NCI-H2196 treated with DMSO at 0.1 percent for 48 hours (cell line): ENCODE measurements around the gene SLITRK4.

Source experiments
- DNase-seq: peaks from one replicate; lab custom pipeline; 2025; ENCODE audit not compliant: unreplicated experiment; lab: John Stamatoyannopoulos, UW

Gene SLITRK4, protein sequence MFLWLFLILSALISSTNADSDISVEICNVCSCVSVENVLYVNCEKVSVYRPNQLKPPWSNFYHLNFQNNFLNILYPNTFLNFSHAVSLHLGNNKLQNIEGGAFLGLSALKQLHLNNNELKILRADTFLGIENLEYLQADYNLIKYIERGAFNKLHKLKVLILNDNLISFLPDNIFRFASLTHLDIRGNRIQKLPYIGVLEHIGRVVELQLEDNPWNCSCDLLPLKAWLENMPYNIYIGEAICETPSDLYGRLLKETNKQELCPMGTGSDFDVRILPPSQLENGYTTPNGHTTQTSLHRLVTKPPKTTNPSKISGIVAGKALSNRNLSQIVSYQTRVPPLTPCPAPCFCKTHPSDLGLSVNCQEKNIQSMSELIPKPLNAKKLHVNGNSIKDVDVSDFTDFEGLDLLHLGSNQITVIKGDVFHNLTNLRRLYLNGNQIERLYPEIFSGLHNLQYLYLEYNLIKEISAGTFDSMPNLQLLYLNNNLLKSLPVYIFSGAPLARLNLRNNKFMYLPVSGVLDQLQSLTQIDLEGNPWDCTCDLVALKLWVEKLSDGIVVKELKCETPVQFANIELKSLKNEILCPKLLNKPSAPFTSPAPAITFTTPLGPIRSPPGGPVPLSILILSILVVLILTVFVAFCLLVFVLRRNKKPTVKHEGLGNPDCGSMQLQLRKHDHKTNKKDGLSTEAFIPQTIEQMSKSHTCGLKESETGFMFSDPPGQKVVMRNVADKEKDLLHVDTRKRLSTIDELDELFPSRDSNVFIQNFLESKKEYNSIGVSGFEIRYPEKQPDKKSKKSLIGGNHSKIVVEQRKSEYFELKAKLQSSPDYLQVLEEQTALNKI

DNA sequence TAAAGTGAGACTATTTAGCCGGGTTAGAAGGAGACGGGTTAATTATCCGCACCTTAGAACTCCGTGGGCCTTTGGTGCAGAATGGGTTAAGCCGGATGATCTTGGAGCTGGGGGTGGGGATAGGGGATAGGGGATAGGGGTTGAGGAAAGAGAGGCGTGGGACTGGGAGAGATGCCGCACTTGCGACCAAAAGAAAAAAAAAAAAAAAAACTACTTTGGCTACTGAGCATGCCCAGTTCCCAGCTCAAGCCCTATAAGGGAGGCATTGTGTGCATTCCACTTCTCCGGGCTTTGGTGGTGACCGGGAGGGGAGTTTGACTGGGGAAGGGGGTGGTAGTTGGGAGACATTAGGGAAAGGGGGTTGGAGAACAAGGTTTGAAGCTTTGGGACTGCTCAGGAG lies at the start of gene SLITRK4:
Gene SLITRK4, minus strand, starts transcription at position 187 of the 400 bp plus-strand sequence. CDS start 4,993 bp downstream, outside the sequence.
- DNase-seq, result no peak

DNA sequence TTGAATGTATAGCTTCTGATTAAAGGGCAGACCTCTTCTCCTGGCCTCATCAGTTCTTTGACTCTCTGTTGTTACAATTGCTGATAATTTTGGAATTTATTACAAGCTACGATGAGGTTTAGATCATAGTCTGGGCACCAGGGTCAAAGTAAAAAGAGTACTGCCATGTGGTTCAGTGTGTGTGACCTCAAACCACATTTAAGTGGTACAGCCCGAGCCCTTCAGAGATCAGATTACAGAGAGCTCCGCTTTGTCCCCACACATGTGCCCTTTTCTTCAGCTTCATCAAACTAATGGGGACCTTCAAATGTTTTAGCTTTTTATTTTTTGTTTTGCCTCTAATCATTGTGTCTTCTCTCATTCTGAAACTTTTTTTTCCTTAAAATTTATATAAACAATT lies 47.6 kb upstream of the SLITRK4 start:
- no peak for DNase-seq

- DNase-seq, result no peak
Measured at GRCh38 chrX:143674926-143675325, 39.0 kb upstream of the SLITRK4 start.

GRCh38 chrX:143669395-143669794 lies 33.5 kb upstream of the SLITRK4 start:
- no peak for DNase-seq

DNA sequence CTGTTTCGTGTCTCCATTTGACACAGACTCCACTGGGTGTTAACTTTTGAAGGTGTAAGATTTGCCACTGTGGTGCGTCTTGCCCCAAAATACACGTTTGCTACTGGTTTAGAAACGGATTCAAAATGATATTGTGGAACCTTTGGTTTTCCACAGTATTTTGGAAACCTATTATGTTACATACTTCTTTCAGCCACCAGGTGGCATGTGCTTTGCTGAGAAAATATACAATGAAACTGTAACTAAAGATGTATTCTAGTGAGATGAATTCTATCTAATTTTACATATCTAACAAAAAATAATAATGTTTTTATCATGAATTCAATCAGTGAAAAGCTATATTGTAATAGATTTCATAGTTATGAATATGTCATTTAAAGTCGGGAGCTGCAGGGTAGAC lies 28.4 kb upstream of the SLITRK4 start:
- no peak for DNase-seq

- DNase-seq, result no peak
Measured at GRCh38 chrX:143663755-143664154, 27.9 kb upstream of the SLITRK4 start.

DNA sequence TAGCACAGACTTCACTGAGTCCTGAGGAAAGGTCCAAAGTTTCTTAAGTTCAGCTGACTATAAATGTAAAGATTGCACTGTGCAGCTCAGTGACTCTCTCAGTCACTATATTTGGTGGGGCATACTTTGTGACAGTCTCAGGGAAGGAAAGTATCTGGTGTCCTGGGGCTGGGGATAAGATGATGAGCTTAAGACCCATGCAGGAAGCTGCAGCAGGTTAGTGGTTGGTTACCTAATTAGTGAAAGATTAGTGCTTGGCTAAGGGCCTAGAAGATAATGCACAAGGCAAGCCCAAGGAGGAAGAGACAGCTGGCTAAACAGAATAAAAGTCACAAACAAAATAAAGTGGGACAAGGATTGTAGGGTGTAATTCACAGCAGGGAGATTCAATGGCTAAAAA lies 25.4 kb upstream of the SLITRK4 start:
- no peak for DNase-seq

GRCh38 chrX:143648705-143649104 lies 12.8 kb upstream of the SLITRK4 start:
- no peak for DNase-seq

DNA sequence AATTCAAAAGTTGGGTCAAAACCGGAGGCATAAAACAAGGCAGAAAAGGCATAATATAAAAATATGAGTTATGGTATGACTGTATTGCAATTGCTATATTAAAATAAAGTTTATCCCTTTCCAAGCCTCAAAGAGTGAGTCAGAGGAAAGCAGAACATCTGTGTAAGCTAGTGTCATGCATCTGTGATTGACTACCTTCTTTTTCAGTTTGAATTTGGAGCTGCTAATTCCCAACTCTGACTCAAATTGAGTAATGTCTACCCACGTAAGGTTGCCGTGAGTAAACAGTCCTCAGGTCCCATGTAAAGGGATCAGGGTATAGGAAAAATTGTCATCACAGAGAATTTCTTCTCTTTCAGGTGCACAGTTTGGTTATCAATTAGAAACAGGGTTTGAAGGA lies 6.5 kb upstream of the SLITRK4 start:
- no peak for DNase-seq

- no peak for DNase-seq
Measured at GRCh38 chrX:143636831-143637230, 930 bp upstream of the SLITRK4 start.

DNA sequence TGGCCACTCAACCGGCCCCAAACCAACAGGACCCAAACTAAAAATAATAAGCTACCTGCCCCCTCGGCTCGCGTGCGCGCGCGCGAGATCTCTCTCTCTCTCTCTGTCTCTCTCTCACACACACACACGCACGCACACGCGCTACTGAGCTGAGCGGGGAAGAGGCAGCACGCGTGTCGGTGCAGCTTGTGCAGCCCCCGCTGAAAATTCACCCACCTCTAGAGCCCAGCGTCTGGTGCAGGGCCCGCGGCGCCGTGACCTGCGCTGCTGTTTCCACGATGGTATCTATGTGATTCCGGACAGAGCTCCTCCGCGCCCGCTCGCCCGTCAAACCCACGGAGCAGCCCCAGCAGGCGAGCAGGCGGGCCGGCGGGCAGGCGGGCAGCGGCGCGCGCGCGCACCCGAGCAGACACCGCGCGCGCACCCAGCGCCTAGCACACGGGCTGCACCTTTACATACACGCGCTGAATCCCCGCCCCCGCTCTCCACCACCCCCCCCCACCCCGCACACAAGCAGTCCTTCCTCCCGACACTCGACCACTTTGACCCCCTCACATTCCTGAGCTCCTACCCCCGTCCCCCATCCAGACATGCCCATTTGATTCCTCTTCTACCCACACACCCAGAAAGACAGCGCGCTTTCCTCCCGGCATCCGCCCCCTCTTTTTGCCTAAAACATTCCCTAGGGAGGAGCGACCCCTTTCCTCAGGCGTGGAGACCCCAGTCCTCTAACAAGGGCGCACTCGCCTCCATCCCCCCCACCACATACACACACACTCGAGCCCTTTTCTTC lies 1.0 kb downstream of the SLITRK4 start:
- DNase-seq, result no peak

GRCh38 chrX:143634309-143634662 lies 1.6 kb downstream of the SLITRK4 start:
- no peak for DNase-seq

DNA sequence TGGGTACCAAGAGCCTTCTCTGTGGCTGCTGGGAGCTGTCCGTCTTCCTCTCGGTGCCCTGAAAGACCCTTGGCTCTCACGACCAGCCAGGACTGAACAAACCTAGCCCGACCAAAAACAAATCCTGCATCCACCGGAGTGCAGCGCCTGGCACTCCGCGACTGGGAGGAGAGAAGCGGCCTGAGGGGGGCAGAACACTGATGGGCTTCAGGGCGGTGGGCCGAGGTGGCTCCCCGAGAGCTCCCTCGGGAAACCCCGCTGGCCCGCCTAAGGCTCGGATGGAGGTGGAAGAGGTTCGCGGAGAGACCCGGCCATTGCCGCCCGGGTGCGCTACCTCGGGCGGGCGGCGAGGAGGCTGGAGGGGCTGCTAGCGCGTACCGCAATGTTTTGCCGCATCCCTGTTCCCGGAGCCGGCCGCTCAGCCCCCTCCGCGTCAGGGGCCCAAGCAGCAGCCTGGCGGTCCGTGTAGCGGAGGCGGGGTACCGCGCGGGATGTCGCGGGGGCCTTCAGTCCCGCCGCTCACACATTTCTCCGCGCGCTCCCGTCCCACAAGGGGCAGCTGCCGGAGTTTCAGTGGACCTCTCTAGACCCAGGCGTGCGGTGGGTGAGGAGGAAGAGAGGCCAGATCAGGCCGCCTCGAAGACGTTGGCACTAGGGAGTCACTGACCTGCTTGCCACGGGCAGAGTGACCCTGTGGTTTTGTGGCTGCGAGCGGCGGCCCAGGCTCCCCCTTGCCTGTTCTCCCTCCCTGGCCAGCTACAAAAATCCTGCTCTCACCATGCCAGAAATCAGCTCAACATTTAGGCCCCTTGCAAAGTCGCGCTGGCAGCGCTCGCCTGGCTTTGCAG lies 2.2 kb downstream of the SLITRK4 start:
- no peak for DNase-seq

DNA sequence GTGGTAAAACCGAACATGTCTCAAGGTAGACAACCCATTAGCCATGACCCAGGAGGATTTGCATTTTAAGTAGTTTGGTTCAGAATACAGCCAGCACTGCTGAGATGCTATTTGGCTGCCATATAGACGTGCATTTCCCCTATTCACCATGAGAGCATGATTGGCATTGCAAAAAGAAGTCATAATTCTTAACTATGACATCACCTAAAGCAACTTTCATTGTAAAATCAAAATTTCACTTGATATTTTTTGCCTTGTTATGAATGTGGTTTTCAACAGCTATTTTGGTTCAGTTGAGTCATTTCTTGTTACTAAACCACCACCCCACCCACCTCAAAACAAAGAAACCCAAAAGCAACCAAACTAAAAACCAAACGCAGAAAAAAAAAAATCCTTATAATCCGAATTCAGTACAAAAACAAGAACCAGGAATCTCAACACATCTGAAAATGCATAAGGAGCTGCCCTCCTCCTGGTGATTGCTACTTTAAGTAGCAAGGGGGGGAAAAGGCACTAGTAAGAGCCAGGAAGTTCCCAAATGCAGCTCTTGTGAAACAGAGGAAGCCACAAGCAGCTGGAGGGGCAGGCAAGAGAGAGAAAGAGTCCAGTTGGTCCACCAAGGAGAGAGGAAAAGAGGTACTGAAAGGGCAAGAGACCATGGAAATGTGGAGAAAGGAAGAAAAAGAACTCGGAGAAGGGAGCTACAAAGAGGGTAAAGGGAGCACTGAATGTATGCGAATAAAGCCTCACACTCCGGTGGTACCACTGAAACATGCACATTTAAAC lies 3.1 kb downstream of the SLITRK4 start:
- no peak for DNase-seq

DNA sequence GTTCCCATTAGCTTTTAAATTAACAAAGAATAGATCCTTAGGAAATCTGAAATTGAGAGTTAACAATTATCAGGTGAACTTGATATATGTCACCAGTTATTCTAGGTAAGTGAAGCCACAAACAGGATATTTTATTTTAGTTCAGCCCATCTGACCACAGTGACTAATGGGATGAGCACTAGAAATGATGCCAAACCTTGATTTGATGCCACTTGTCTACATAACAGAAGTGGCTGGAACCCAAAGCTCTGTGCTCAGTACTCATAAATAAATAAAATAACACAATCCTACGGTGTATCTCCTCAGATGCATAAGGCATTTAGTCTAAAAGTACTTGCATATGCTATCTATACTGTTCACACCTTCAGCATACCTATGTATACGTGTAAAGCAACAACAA lies 12.2 kb downstream of the SLITRK4 start:
- no peak for DNase-seq

GRCh38 chrX:143621276-143621675 lies 14.6 kb downstream of the SLITRK4 start:
- no peak for DNase-seq

DNA sequence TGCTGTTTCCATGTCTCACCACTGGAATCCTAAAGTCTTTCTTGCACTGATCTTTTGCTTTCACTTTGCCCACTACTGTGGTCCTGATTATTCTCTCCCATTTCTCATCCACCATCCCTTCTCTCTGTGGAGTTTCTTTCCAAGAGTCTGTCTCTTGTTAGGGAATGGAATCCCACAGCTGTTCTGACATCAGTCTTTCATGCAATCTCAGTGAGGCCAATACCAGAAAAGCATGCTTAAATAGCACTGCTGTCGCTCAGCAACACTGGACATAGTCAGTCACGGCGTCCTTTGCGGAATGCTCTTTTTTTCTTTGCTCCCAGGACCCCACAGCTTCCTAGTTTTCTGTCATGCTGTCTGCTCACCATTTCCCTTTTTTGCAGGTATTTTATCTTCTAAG lies 20.1 kb downstream of the SLITRK4 start:
- no peak for DNase-seq

- no peak for DNase-seq
Measured at GRCh38 chrX:143601809-143602208, 34.1 kb downstream of the SLITRK4 start.

DNA sequence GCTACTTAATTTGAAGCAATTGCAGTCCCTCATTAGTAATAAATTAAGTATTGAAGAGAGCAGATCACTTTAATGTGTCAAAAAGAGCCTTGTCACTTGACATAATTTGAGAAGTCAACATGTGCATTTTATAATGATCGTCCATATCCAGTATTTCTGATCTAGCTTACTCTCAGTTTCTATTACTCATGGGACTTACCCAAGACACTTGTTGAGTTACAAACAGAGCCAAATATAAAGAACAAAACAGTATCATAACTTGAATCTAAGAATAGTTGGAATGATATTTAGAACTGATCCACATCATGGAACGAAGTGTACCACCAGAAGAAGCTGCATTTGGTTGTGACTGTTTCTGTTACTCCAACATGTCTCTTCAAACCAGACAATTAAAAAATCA lies 54.7 kb downstream of the SLITRK4 start:
- DNase-seq, result no peak

GRCh38 chrX:143580266-143580665 lies 55.6 kb downstream of the SLITRK4 start:
- DNase-seq, result no peak
